ENCODE measurements around the gene FMNL2.

DNA sequence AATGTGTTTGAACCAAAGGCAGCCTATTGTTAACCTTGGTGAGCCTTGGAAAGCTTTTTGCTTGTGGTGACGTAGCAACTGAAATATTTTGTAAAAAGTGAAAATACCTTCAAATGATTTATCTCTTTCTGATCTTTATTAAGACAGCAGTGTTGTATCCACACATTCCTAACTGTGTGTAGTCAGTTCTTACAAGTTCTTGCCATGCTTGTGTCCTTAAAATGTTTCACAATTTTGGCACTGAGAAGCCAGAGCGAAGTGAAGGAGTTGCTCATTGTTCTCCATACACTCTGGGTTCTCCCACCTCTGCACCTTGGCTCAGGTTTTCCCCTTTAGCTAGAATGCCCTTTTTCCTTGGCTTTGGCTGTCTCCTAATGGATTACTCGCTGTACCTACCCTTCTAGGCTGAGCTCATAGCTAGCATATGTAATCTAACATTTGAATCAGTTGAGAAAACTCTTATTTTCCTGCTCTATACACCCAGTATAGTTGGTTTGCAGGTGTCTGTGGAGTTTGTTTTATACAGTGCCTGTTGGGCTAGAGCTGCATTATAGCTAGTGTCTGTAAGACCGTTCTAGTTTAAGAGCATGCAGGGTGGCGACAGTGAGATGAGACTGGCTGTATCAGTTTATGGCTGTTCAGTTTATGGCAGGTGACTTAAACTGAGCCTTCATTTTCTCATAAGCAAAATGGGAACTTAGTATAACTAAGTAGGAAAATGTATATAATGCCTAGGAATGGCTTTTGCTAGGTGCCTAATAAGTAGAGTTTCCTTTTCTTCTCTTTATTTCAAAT lies 45.5 kb downstream of the FMNL2 start:
- no peak for TF ChIP-seq CTCF (IDR thresholded peaks at IDR 0.05)
- no peak for TF ChIP-seq POLR2A (IDR thresholded peaks at IDR 0.05)

All from heart left ventricle (tissue), 13 donors.